Midbrain (tissue), 1 donor: ENCODE data around the gene AP4S1.

ENCODE experiments used
- DNase-seq: peaks from one replicate; lab custom pipeline; 2025; lab: John Stamatoyannopoulos, UW

AP4S1 gene

GRCh38 chr14:31138301-31138700, 112.9 kb downstream of the AP4S1 start:
- no peak for DNase-seq

DNA sequence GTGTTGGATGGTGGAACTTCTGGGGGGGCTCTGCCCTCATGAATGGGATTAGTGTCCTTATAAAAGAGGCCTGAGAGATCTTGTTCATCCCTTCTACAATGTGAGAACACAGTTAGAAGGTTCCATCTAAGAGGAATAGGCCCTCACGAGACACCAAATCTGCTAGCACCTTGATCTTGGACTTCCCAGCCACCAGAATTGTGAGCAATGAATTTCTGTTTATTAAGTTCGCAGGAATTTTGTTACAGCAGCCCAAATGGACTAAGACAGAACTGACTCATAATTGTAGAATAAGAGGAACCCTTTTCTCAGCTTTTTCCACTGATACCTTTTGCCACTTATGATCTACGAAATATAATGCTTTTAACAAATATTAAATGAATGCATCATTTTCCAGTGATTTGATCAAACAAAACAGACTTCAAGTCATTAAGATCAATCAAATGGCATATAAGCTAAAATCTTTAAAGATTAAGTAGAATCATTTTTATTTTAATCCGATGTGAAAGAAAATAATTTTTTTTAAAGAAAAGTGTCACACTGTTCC, 113.9 kb downstream of the AP4S1 start:
- DNase-seq = no peak

DNA sequence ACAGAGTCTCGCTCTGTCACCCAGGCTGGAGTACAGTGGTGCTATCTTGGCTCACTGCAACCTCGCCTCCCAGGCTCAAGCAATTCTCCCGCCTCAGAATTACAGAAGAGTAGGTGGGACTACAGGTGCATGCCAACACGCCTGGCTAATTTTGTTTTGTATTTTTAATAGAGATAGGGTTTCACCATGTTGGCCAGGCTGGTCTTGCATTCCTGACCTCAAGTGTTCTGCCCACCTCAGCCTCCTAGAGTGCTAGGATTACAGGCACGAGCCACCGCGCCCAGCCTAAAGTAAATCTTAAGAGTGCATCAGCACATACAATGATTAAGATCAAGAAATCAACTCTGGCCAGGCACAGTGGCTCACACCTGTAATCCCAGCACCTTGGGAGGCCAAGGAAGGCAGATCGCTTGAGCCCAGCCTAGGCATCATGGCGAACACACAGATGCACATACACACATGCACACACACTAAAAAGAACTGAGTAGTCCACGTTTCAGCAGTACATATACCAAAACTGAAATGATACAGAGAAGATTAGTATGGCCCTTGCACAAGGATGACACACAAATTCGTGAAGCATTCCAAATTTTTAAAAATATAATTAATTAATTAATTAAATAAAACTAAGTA, 117.1 kb downstream of the AP4S1 start:
- no peak for DNase-seq
